K562 (cell line): ENCODE measurements around the gene ABCA7. TPM values are rescaled to one million over a fixed set of nuclear protein-coding genes. Genes with fewer than 3 reads are reported as not detected.
"Not testable (repeated sequence)": the region's sequence is repeated elsewhere in the genome, so short reads cannot be mapped to it uniquely, and the experiment has no call there.

Experiments used
- ATAC-seq: fragments of 200-7000 bp; cut with Tn5 transposase; 3 replicates; pipeline ENCODE4 v1.9.1; 2020; ENCODE audit warnings: moderate library complexity
- BruUV-seq: library from RNA; stranded (reverse); fragments of 400-500 nt; replicated peaks from 2 replicates; lab custom pipeline; 2021; lab: Mats Ljungman, UMichigan
- CTCF ChIA-PET: fragments of 300-600 bp; formaldehyde crosslinking; extraction: SDS; loops from one replicate; lab custom pipeline; 2021; ENCODE audit warnings: low intra/inter-chr PET ratio; lab: Yijun Ruan, JAX
- POLR2A ChIA-PET: fragments of 300-600, 350-650 bp; sonication (Branson Sonifier 250); formaldehyde crosslinking; extraction: SDS; loops from one replicate; lab custom pipeline; 2021; ENCODE audit warnings: antibody characterized with exemption, inconsistent platforms; lab: Yijun Ruan, JAX
- DNase-seq, 4 experiments: peaks; one replicate each; pipeline versions ENCODE4 v3.0.0 to v3.0.0-alpha.2; 2011 to 2018; ENCODE audit warnings: low spot score in 3 of 4, mixed read lengths in 3 of 4; ENCODE audit errors: extremely low read depth in 1 of 4
- FAIRE-seq: peaks from 2 replicates; lab custom pipeline; 2011; peaks lifted over from hg19 to GRCh38; lab: Jason Lieb, UNC
- H2AFZ ChIP-seq: 2 replicates; pipeline ENCODE4 v1.6.0; 2011; ENCODE audit warnings: low read depth, low read length, control low read depth, inconsistent platforms
- H3K27ac ChIP-seq: fragments of 200-600 bp; 3 replicates; pipeline ENCODE4 v1.8.0; 2011; ENCODE audit warnings: low read depth, mild to moderate bottlenecking, control low read depth, inconsistent platforms, low read length, moderate library complexity, mixed read lengths; ENCODE audit errors: extremely low read depth
- H3K27me3 ChIP-seq, 2 experiments: fragments of 300-600 bp in 1 of 2; 2 replicates in 1 of 2; 3 replicates in 1 of 2; pipeline versions ENCODE4 v1.6.0 to v1.8.0; 2011; ENCODE audit warnings: inconsistent platforms in 2 of 2, low read length in 2 of 2, mild to moderate bottlenecking in 1 of 2, mixed read lengths in 1 of 2, moderate library complexity in 1 of 2; ENCODE audit not compliant: control insufficient read depth in 2 of 2, insufficient read depth in 2 of 2
- H3K36me3 ChIP-seq: fragments of 300-600 bp; 3 replicates; pipeline ENCODE4 v1.8.0; 2011; ENCODE audit warnings: mild to moderate bottlenecking, low read length, inconsistent platforms; ENCODE audit not compliant: control insufficient read depth, insufficient read depth
- H3K4me1 ChIP-seq, 2 experiments: fragments of 200-600 bp in 1 of 2; replicated peaks in 1 of 2; 2 replicates in 1 of 2; 3 replicates in 1 of 2; pipeline versions ENCODE4 v1.5.1 to v1.8.0; 2011; ENCODE audit warnings: inconsistent platforms in 2 of 2, low read length in 2 of 2, mild to moderate bottlenecking in 1 of 2, mixed read lengths in 1 of 2, moderate library complexity in 1 of 2; ENCODE audit not compliant: control insufficient read depth in 2 of 2, insufficient read depth in 2 of 2
- H3K4me2 ChIP-seq: 2 replicates; pipeline ENCODE4 v1.6.1; 2011; ENCODE audit warnings: low read length, control low read depth, inconsistent platforms, mixed read lengths; ENCODE audit not compliant: insufficient read depth
- H3K4me3 ChIP-seq: fragments of 200-600 bp; sonication (generic), shearing (Covaris generic); 2 replicates; pipeline ENCODE4 v1.5.1; 2016; ENCODE audit warnings: control low read depth, inconsistent platforms
- H3K79me2 ChIP-seq: fragments of 200-600 bp; 3 replicates; pipeline ENCODE4 v1.8.0; 2011; ENCODE audit warnings: low read length, inconsistent platforms; ENCODE audit not compliant: control insufficient read depth, insufficient read depth
- H3K9ac ChIP-seq, 2 experiments: 2 replicates each; pipeline versions ENCODE4 v1.6.0 to v1.6.1; 2011; ENCODE audit warnings: low read depth in 2 of 2, low read length in 2 of 2, control low read depth in 1 of 2, inconsistent platforms in 1 of 2, mild to moderate bottlenecking in 1 of 2, mixed read lengths in 1 of 2; ENCODE audit not compliant: insufficient read depth in 1 of 2
- H3K9me1 ChIP-seq: one replicate; pipeline ENCODE4 v1.6.0; 2011; ENCODE audit warnings: inconsistent platforms, mild to moderate bottlenecking, low read length, moderate library complexity; ENCODE audit not compliant: control insufficient read depth, insufficient read depth
- H3K9me3 ChIP-seq: replicated peaks from 2 replicates; pipeline ENCODE4 v1.5.1; 2011; ENCODE audit warnings: low read depth, low read length, inconsistent platforms; ENCODE audit not compliant: control insufficient read depth, insufficient read depth
- H4K20me1 ChIP-seq: replicated peaks from 2 replicates; pipeline ENCODE4 v1.6.1; 2011; ENCODE audit warnings: low read length, inconsistent platforms, mixed read lengths; ENCODE audit not compliant: control insufficient read depth, insufficient read depth
- KDM4B ChIP-seq, 2 experiments: fragments of 450-650 bp in 1 of 2; sonication (generic) in 1 of 2; IDR thresholded peaks; 2 replicates each; pipeline ENCODE4 v1.6.1; 2016 to 2017; ENCODE audit warnings: borderline replicate concordance in 2 of 2, antibody characterized with exemption in 1 of 2, low read depth in 1 of 2, mild to moderate bottlenecking in 1 of 2
- RB1 ChIP-seq: fragments of 450-650 bp; IDR thresholded peaks from 2 replicates; pipeline ENCODE4 v1.6.1; 2017; ENCODE audit warnings: low read depth, mild to moderate bottlenecking
- SMAD4 ChIP-seq: fragments of 250-450 bp; sonication (Bioruptor Pico); conservative IDR thresholded peaks from 2 replicates; pipeline ENCODE4 v1.8.0; 2021; ENCODE audit warnings: inconsistent platforms, mild to moderate bottlenecking, moderate library complexity
- SP2 ChIP-seq: IDR thresholded peaks from 2 replicates; pipeline ENCODE4 v1.6.1; 2011; ENCODE audit warnings: mild to moderate bottlenecking, low read depth, low read length, moderate library complexity; ENCODE audit not compliant: poor library complexity, severe bottlenecking; ENCODE audit errors: extremely low read depth
- WGBS: fragments of 100-300 bp; shearing (Covaris generic); methylation state at CpG from one replicate; pipeline ENCODE4 v1.1.6; 2016; ENCODE audit warnings: low coverage, mixed read lengths; ENCODE audit not compliant: insufficient coverage; ENCODE audit errors: missing lambda C conversion rate; 5-methylcytosine and 5-hydroxymethylcytosine counted together
- in situ Hi-C: fragments of 300-500 bp; cut with MboI; formaldehyde crosslinking; loops from 4 replicates; pipeline ENCODE4 v1.15.0; 2018; ENCODE audit warnings: inconsistent platforms, mixed read lengths
- intact Hi-C: fragments of 100-400 bp; cut with micrococcal nuclease; formaldehyde crosslinking; loops from 2 replicates; pipeline ENCODE4 v1.14.2; 2022
- polyA plus RNA-seq, 8 experiments: library from polyadenylated mRNA; depleted of rRNA in 4 of 8; stranded (reverse) in 5 of 8; unstranded in 3 of 8; fragments of >200 nt; fragmentation: Nextera tagmentation in 2 of 8; fragmentation: Illumina TruSeq in 1 of 8; extraction: Ambion mirVana in 2 of 8; extraction: Trizol in 1 of 8; gene quantifications; 2 replicates each; pipeline versions ENCODE4 v1.2.1 to v1.2.3, GENCODE V29; 2011 to 2014; ENCODE audit warnings: inconsistent platforms in 1 of 8, missing spikeins in 1 of 8
- total RNA-seq, 7 experiments: library from RNA; depleted of rRNA in 6 of 7; stranded (reverse); fragments of >200 nt in 6 of 7; fragmentation: Illumina TruSeq in 2 of 7; extraction: Trizol in 2 of 7; gene quantifications; 2 replicates each; pipeline versions ENCODE4 v1.2.1 to v1.2.3, GENCODE V29; 2011 to 2021; ENCODE audit warnings: low replicate concordance in 1 of 7
- TF ChIP-seq, protein P1 (sequence below): fragments of 250-450 bp; sonication (Bioruptor Pico); IDR thresholded peaks from 2 replicates; pipeline ENCODE4 v1.4.0; 2020
- TF ChIP-seq, protein P2 (sequence below): sonication (generic); formaldehyde crosslinking; IDR thresholded peaks from 2 replicates; pipeline ENCODE4 v1.8.0; 2023; ENCODE audit warnings: mild to moderate bottlenecking, missing genetic modification reagents

ABCA7 gene
- total and polyA plus RNA-seq, 9 of the 15 experiments (the other 6 are each of a cell fraction or from before 2014, with no cell fraction given): 2.3 to 96.1 (median 31.2) TPM

GRCh38 chr19:1020868-1021425, 19.0 kb upstream of the ABCA7 start, which contains the start of gene TMEM259 (continued):
- peak; percentile 88 for TF ChIP-seq SP2
- peak; percentile 85 for TF ChIP-seq RB1
- TF ChIP-seq, protein P1, sequence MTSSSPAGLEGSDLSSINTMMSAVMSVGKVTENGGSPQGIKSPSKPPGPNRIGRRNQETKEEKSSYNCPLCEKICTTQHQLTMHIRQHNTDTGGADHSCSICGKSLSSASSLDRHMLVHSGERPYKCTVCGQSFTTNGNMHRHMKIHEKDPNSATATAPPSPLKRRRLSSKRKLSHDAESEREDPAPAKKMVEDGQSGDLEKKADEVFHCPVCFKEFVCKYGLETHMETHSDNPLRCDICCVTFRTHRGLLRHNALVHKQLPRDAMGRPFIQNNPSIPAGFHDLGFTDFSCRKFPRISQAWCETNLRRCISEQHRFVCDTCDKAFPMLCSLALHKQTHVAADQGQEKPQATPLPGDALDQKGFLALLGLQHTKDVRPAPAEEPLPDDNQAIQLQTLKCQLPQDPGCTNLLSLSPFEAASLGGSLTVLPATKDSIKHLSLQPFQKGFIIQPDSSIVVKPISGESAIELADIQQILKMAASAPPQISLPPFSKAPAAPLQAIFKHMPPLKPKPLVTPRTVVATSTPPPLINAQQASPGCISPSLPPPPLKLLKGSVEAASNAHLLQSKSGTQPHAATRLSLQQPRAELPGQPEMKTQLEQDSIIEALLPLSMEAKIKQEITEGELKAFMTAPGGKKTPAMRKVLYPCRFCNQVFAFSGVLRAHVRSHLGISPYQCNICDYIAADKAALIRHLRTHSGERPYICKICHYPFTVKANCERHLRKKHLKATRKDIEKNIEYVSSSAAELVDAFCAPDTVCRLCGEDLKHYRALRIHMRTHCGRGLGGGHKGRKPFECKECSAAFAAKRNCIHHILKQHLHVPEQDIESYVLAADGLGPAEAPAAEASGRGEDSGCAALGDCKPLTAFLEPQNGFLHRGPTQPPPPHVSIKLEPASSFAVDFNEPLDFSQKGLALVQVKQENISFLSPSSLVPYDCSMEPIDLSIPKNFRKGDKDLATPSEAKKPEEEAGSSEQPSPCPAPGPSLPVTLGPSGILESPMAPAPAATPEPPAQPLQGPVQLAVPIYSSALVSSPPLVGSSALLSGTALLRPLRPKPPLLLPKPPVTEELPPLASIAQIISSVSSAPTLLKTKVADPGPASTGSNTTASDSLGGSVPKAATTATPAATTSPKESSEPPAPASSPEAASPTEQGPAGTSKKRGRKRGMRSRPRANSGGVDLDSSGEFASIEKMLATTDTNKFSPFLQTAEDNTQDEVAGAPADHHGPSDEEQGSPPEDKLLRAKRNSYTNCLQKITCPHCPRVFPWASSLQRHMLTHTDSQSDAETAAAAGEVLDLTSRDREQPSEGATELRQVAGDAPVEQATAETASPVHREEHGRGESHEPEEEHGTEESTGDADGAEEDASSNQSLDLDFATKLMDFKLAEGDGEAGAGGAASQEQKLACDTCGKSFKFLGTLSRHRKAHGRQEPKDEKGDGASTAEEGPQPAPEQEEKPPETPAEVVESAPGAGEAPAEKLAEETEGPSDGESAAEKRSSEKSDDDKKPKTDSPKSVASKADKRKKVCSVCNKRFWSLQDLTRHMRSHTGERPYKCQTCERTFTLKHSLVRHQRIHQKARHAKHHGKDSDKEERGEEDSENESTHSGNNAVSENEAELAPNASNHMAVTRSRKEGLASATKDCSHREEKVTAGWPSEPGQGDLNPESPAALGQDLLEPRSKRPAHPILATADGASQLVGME (CRISPR knock-in tag): no peak
- TF ChIP-seq SMAD4 (CRISPR knock-in tag): peak; percentile 33; the same call in 1 of the 2 replicates
- peak in 1 of 2 experiments; percentile 59; a peak in 1 of 4 replicates for TF ChIP-seq KDM4B (IDR thresholded peaks at IDR 0.05; ENCODE audit: borderline replicate concordance in 2 of 2, low read depth in 1 of 2)
- TF ChIP-seq, protein P2, sequence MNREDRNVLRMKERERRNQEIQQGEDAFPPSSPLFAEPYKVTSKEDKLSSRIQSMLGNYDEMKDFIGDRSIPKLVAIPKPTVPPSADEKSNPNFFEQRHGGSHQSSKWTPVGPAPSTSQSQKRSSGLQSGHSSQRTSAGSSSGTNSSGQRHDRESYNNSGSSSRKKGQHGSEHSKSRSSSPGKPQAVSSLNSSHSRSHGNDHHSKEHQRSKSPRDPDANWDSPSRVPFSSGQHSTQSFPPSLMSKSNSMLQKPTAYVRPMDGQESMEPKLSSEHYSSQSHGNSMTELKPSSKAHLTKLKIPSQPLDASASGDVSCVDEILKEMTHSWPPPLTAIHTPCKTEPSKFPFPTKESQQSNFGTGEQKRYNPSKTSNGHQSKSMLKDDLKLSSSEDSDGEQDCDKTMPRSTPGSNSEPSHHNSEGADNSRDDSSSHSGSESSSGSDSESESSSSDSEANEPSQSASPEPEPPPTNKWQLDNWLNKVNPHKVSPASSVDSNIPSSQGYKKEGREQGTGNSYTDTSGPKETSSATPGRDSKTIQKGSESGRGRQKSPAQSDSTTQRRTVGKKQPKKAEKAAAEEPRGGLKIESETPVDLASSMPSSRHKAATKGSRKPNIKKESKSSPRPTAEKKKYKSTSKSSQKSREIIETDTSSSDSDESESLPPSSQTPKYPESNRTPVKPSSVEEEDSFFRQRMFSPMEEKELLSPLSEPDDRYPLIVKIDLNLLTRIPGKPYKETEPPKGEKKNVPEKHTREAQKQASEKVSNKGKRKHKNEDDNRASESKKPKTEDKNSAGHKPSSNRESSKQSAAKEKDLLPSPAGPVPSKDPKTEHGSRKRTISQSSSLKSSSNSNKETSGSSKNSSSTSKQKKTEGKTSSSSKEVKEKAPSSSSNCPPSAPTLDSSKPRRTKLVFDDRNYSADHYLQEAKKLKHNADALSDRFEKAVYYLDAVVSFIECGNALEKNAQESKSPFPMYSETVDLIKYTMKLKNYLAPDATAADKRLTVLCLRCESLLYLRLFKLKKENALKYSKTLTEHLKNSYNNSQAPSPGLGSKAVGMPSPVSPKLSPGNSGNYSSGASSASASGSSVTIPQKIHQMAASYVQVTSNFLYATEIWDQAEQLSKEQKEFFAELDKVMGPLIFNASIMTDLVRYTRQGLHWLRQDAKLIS (CRISPR knock-in tag): peak; percentile 11; the same call in 1 of the 2 replicates

GRCh38 chr19:1023883-1024188, 16.1 kb upstream of the ABCA7 start:
- FAIRE-seq, in situ Hi-C loops, H3K27me3 ChIP-seq, ATAC-seq, BruUV-seq, CTCF ChIA-PET, DNase-seq, H2AFZ ChIP-seq, H3K27ac ChIP-seq, H3K4me3 ChIP-seq, H3K9me3 ChIP-seq, intact Hi-C loops, H3K9ac ChIP-seq, H3K9me1 ChIP-seq, H3K4me2 ChIP-seq: not testable (repeated sequence)
- Histone ChIP-seq H3K4me1 (peaks cover 11 to 76% of the 10 kb centered on the region in 2 experiments; a peak in 4 of 5 replicates), H3K36me3 (peaks cover 14% of the 10 kb centered on the region; the same call in 1 of the 3 replicates), H3K79me2 (peaks cover 46% of the 10 kb centered on the region), H4K20me1 (peaks cover 18% of the 10 kb centered on the region)
- POLR2A ChIA-PET: interaction anchor here (0.7 kb wide), 1 partner anchor 11 kb away, joined by 4 read pairs; no protein-coding TSS in a partner anchor
- WGBS: 85% methylated on average over 5 of the region's 5 CpGs
